Activated naive CD4-positive, alpha-beta T cell treated with anti-CD3 and anti-CD28 coated beads, Interleukin-2, amount 10 ng/mL, durations not matched to agents 7 days and 5 days (primary cell): Measurements from ENCODE around the gene AKAP7.
A peak's percentile ranks its signal among the peaks of the same experiment; 100 is the strongest.

Experiments used
- CTCF ChIA-PET: fragments of 350-600 bp; sonication (Branson Sonifier 250); formaldehyde crosslinking; loops from one replicate; lab custom pipeline; 2021; ENCODE audit warnings: antibody characterized with exemption; lab: Charles Lee
- DNase-seq: peaks from one replicate; pipeline ENCODE4 v3.0.0-alpha.2; 2020
- H3K27ac Mint-ChIP-seq: one replicate; pipeline ENCODE4 v1.8.0; 2021; ENCODE audit warnings: mild to moderate bottlenecking, moderate library complexity, mixed read lengths
- H3K27me3 Mint-ChIP-seq: one replicate; pipeline ENCODE4 v1.8.0; 2021; ENCODE audit warnings: mild to moderate bottlenecking, mixed read lengths
- H3K36me3 Mint-ChIP-seq: one replicate; pipeline ENCODE4 v1.8.0; 2021; ENCODE audit warnings: mixed read lengths
- H3K4me1 Mint-ChIP-seq: one replicate; pipeline ENCODE4 v1.8.0; 2021; ENCODE audit warnings: mixed read lengths
- H3K4me3 Mint-ChIP-seq: one replicate; pipeline ENCODE4 v1.8.0; 2021; ENCODE audit warnings: mild to moderate bottlenecking, moderate library complexity, mixed read lengths
- H3K9me3 Mint-ChIP-seq: one replicate; pipeline ENCODE4 v1.8.0; 2021; ENCODE audit warnings: mixed read lengths

AKAP7 gene

DNA sequence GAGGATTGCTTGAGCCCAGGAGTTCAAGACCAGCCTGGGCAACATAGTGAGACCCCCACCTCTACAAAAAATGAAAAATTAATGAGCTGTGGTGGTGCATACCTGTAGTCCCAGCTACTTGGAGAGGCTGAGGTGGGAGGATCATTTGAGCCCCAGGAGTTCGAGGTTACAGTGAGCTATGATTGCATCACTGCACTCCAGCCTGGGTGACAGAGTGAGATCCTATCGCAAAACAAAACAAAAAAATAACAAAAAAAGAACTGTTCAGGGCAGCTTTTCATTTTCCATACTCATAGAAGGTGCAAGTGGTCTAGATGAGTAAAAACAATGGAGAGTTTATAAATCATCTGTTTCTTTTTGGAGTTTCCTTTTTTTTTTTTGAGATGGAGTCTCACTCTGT lies 21.1 kb downstream of the AKAP7 start:
- no peak overlapping the region for H3K27ac Mint-ChIP-seq
- CTCF ChIA-PET: interaction anchor here (0.7 to 1.5 kb wide), 2 partner anchors 39 to 1166 kb away, joined by 3 read pairs; no protein-coding TSS in a partner anchor
- H3K4me1 Mint-ChIP-seq: no peaks in the 10 kb centered on the region

DNA sequence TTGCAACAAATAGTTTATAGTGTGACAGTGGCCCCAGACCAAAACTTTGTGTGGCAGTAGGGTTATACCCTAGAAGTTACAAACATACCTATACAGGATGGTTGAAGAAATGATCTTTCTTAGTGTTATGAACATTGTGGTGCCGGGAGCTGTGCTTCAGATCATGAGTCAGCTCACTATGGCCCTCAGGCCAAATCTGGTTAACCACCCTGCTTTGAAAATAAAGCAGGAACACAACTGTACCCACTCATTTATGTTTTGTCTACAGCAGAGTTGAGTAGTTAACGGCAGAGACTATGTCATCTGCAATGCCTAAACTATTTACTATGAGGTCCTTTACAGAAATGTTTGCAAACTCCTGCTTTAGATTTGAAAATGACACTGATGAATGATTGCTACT lies 24.3 kb downstream of the AKAP7 start:
- Mint-ChIP-seq H3K4me1 (no peaks in the 10 kb centered on the region), H3K9me3 (no peaks in the 10 kb centered on the region), H3K4me3 (no peak overlapping the region), H3K27ac (no peak overlapping the region), H3K27me3 (no peaks in the 10 kb centered on the region), H3K36me3 (no peaks in the 10 kb centered on the region)
- CTCF ChIA-PET: no interaction called here
- DNase-seq: no peak

More for the DNA sequence above, 21.1 kb downstream of the AKAP7 start:
- DNase-seq: no peak
- Mint-ChIP-seq H3K9me3 (no peaks in the 10 kb centered on the region), H3K36me3 (no peaks in the 10 kb centered on the region), H3K27me3 (no peaks in the 10 kb centered on the region), H3K4me3 (no peak overlapping the region)

- Mint-ChIP-seq H3K4me3 (no peak overlapping the region), H3K9me3 (no peaks in the 10 kb centered on the region), H3K27me3 (no peaks in the 10 kb centered on the region), H3K27ac (no peak overlapping the region), H3K36me3 (no peaks in the 10 kb centered on the region), H3K4me1 (no peaks in the 10 kb centered on the region)
- DNase-seq: no peak
- CTCF ChIA-PET: no interaction called here
Measured at GRCh38 chr6:131160254-131160758, 25.0 kb downstream of the AKAP7 start.

GRCh38 chr6:131161987-131162386 lies 26.7 kb downstream of the AKAP7 start:
- CTCF ChIA-PET: interaction anchor here (1.2 kb wide), 1 partner anchor 277 kb away, joined by 3 read pairs; no protein-coding TSS in a partner anchor
- H3K36me3 Mint-ChIP-seq: no peaks in the 10 kb centered on the region
- no peak for DNase-seq
- H3K27me3 Mint-ChIP-seq: no peaks in the 10 kb centered on the region
- H3K4me1 Mint-ChIP-seq: no peaks in the 10 kb centered on the region
- no peak overlapping the region for H3K27ac Mint-ChIP-seq
- H3K4me3 Mint-ChIP-seq: no peak overlapping the region
- H3K9me3 Mint-ChIP-seq: no peaks in the 10 kb centered on the region

DNA sequence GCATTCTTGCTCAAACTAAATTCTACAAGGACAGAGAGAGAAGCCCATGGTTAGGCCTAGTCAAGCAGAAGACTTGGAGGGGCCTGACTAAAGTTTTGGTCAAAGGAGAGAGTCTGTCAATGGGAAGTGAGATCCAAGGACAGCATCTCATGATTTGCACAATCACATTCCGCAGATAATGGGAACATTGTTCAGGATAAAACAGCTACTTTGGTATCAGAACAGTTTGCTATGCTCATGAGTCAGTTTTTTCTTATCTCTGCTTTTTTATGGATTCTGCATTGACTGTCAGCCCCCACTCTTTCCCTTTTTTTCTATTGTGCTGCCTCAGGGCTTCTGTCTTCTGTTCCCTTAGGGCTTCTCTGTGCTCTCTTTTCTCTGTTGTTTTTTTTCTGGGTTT lies 28.6 kb downstream of the AKAP7 start:
- Mint-ChIP-seq H3K27me3 (no peaks in the 10 kb centered on the region), H3K4me1 (no peaks in the 10 kb centered on the region), H3K27ac (no peak overlapping the region), H3K9me3 (no peaks in the 10 kb centered on the region), H3K4me3 (no peak overlapping the region), H3K36me3 (no peaks in the 10 kb centered on the region)
- CTCF ChIA-PET: no interaction called here
- no peak for DNase-seq

- no peaks in the 10 kb centered on the region for H3K36me3 Mint-ChIP-seq
- no peaks in the 10 kb centered on the region for H3K27me3 Mint-ChIP-seq
- H3K9me3 Mint-ChIP-seq: no peaks in the 10 kb centered on the region
- H3K4me1 Mint-ChIP-seq: no peaks in the 10 kb centered on the region
- CTCF ChIA-PET: no interaction called here
- no peak overlapping the region for H3K4me3 Mint-ChIP-seq
- no peak for DNase-seq
- H3K27ac Mint-ChIP-seq: no peak overlapping the region
Measured at GRCh38 chr6:131164506-131164905, 29.2 kb downstream of the AKAP7 start.

- Mint-ChIP-seq H3K4me1 (no peaks in the 10 kb centered on the region), H3K27me3 (no peaks in the 10 kb centered on the region), H3K27ac (no peak overlapping the region), H3K4me3 (no peak overlapping the region), H3K36me3 (no peaks in the 10 kb centered on the region), H3K9me3 (no peaks in the 10 kb centered on the region)
- no peak for DNase-seq
- CTCF ChIA-PET: interaction anchor here (0.8 to 1.4 kb wide), 2 partner anchors 283 to 366 kb away, joined by 4 to 5 read pairs; no protein-coding TSS in a partner anchor
Measured at GRCh38 chr6:131167773-131168172, 32.5 kb downstream of the AKAP7 start.

DNA sequence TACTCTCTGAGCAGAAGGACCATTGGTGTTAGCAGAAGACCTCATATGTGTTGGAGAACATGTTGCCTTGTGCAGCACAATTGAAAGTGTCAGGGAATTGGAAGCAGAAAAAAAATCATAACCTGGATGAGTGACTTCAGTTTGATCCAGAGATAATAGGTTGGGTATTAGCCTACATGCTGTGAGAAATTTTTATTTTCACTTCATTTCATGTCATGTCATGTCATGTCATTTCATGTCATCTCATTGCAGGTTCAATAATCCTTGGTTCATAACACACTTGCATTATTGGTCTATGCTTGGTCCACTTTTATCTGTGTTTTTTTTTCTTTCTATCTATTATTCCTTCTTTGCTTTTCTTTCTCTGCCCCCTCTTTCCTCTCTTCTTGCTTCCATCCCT lies 34.3 kb downstream of the AKAP7 start:
- no peaks in the 10 kb centered on the region for H3K4me1 Mint-ChIP-seq

DNA sequence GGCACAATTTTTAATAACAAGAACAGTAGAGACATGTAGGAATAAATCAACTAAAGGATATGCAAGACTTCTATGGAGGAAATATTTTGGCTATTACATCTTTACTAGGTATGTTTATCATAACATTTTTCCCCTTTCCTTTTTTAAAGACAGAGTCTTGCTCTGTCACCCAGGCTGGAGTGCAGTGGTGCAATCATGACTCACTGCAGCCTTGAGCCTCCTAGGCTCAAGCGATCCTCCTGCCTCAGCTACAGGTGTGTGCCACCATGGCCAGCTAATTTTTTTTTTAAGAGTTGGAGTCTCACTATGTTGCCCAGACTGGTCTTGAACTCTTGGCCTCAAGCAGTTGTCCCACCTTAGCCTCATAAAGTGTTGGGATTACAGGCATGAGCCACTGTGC lies 37.0 kb downstream of the AKAP7 start:
- Mint-ChIP-seq H3K4me3 (no peak overlapping the region), H3K36me3 (no peaks in the 10 kb centered on the region), H3K27ac (no peak overlapping the region), H3K27me3 (no peaks in the 10 kb centered on the region), H3K9me3 (no peaks in the 10 kb centered on the region), H3K4me1 (no peaks in the 10 kb centered on the region)
- CTCF ChIA-PET: interaction anchor here (0.8 kb wide), 1 partner anchor 11 kb away, joined by 3 read pairs; no protein-coding TSS in a partner anchor
- DNase-seq: no peak

More for the DNA sequence above, 34.3 kb downstream of the AKAP7 start:
- no peaks in the 10 kb centered on the region for H3K27me3 Mint-ChIP-seq
- CTCF ChIA-PET: no interaction called here
- no peaks in the 10 kb centered on the region for H3K9me3 Mint-ChIP-seq
- no peak for DNase-seq
- no peaks in the 10 kb centered on the region for H3K36me3 Mint-ChIP-seq
- no peak overlapping the region for H3K27ac Mint-ChIP-seq
- no peak overlapping the region for H3K4me3 Mint-ChIP-seq

- Mint-ChIP-seq H3K4me1 (no peaks in the 10 kb centered on the region), H3K27ac (no peak overlapping the region), H3K4me3 (no peak overlapping the region), H3K9me3 (no peaks in the 10 kb centered on the region), H3K36me3 (no peaks in the 10 kb centered on the region), H3K27me3 (no peaks in the 10 kb centered on the region)
- no peak for DNase-seq
- CTCF ChIA-PET: interaction anchor here (1.0 to 1.6 kb wide), 3 partner anchors 9 to 360 kb away, joined by 3 to 6 read pairs (median 4); no protein-coding TSS in a partner anchor
Measured at GRCh38 chr6:131173680-131174079, 38.4 kb downstream of the AKAP7 start.

DNA sequence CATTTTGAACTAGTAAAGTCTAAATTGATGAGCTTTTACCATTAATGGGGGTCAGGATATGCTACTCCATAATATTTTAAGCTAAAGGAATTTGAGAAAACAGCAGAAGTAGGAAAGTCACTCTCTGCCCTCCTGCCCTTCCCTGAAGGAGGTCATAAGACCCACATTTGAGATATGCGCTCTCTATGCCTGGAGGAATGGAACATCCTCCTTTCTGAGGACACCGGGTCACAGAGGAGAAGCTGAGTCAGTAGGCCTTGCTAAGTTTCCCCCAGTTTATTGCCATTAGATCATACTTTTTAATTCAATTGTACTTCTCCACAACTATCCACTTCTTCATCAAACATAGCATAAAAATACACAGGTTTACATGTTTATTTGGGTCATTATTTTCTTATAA lies 40.3 kb downstream of the AKAP7 start:
- Mint-ChIP-seq H3K27ac (no peak overlapping the region), H3K36me3 (no peaks in the 10 kb centered on the region), H3K27me3 (no peaks in the 10 kb centered on the region), H3K9me3 (no peaks in the 10 kb centered on the region), H3K4me1 (no peaks in the 10 kb centered on the region), H3K4me3 (no peak overlapping the region)
- DNase-seq: no peak
- CTCF ChIA-PET: no interaction called here

- no peaks in the 10 kb centered on the region for H3K9me3 Mint-ChIP-seq
- no peaks in the 10 kb centered on the region for H3K27me3 Mint-ChIP-seq
- no peak overlapping the region for H3K4me3 Mint-ChIP-seq
- H3K4me1 Mint-ChIP-seq: peaks cover 3% of the 10 kb centered on the region
- H3K27ac Mint-ChIP-seq: no peak overlapping the region
- H3K36me3 Mint-ChIP-seq: peaks cover under 1% of the 10 kb centered on the region
- CTCF ChIA-PET: interaction anchor here (1.9 kb wide), 1 partner anchor 356 kb away, joined by 6 read pairs; no protein-coding TSS in a partner anchor
- DNase-seq: no peak
Measured at GRCh38 chr6:131177996-131178395, 42.7 kb downstream of the AKAP7 start.

DNA sequence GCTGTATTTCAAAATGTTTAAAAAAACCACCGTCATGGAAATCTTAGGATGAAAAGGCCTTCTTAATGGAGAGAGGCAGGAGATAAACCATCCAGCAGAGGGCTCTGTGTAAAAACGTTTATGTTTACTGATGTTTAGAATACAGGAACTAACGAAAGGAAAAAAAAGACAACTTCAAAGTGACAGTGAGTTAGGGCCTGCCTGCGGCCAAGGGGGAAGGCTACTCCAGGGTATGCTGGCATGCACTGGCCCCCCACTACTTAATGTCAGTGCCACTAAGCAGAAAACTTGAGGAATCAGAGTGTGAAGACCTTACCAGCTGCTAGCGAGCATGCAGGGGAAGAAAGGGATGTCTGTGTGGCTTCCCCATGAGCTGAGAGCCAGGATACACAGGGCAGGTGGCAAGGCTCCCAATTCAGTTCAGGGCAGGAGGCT lies 47.7 kb downstream of the AKAP7 start:
- Mint-ChIP-seq H3K36me3 (peaks cover 6% of the 10 kb centered on the region), H3K9me3 (peaks cover 4% of the 10 kb centered on the region), H3K4me1 (peaks cover 11% of the 10 kb centered on the region), H3K27ac (peak overlapping the region; percentile 85), H3K4me3 (no peak overlapping the region), H3K27me3 (no peaks in the 10 kb centered on the region)
- DNase-seq: peak; percentile 46
- CTCF ChIA-PET: interaction anchor here (0.7 to 4.7 kb wide), 15 partner anchors 9 to 454 kb away, joined by 3 to 53 read pairs (median 5); partner anchors contain the start of gene MED23

DNA sequence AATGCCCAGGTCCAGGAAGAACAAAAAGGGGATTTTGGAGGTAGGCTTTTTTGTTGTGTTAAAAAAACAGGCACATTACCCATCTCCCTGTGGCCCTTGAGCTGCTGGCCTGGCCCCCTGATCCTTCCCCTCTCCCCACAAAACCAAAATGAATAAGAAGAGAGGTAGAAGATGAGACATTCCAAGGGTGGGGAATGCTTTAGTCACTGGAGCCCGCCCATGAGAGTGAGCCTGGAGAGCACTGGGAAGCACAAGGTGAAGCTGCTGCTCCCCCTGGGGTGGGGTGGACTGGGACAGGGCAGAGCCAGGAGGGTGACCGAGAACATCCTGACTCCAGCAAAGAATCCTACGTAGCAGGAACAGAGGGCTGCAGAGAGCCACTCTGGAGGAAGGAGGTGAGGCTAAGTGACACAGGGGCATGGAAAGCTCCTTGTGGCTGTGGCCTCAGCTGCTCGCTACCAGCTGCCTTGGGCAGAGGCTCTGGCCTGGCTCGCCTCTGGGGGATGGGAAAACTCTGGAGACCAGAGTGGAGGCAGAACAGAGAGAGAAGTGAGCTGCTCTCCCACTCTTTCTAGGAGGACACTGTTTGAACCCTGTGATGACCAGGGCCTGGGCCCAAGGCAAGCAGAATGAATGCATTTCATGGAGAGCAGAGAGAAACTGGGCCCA lies 48.3 kb downstream of the AKAP7 start:
- H3K27me3 Mint-ChIP-seq: no peaks in the 10 kb centered on the region
- H3K9me3 Mint-ChIP-seq: peaks cover 4% of the 10 kb centered on the region
- H3K27ac Mint-ChIP-seq: peak overlapping the region; percentile 85
- no peak overlapping the region for H3K4me3 Mint-ChIP-seq
- CTCF ChIA-PET: interaction anchor here (0.6 to 4.7 kb wide), 14 partner anchors 9 to 453 kb away, joined by 3 to 53 read pairs (median 4); partner anchors contain the start of gene MED23
- no peak for DNase-seq
- H3K36me3 Mint-ChIP-seq: peaks cover 6% of the 10 kb centered on the region
- H3K4me1 Mint-ChIP-seq: peaks cover 11% of the 10 kb centered on the region

- Mint-ChIP-seq H3K27ac (no peak overlapping the region), H3K36me3 (peaks cover 29% of the 10 kb centered on the region), H3K9me3 (peaks cover 18% of the 10 kb centered on the region), H3K4me1 (no peaks in the 10 kb centered on the region), H3K27me3 (no peaks in the 10 kb centered on the region), H3K4me3 (no peak overlapping the region)
- CTCF ChIA-PET: no interaction called here
- no peak for DNase-seq
Measured at GRCh38 chr6:131191590-131191989, 56.3 kb downstream of the AKAP7 start.
